K562 (cell line): ENCODE data around the gene CLPSL1. TPM values are rescaled to one million over a fixed set of nuclear protein-coding genes. Genes with fewer than 3 reads are reported as not detected.

Experiments
- CREB3L1 ChIP-seq: fragments of 450-650 bp; IDR thresholded peaks from 2 replicates; pipeline ENCODE4 v1.6.1; 2014; ENCODE audit warnings: low read depth, mild to moderate bottlenecking, moderate library complexity, borderline replicate concordance
- E4F1 ChIP-seq: fragments of 250-450 bp; sonication (Bioruptor Pico); IDR thresholded peaks from 2 replicates; pipeline ENCODE4 v1.5.0; 2021; ENCODE audit warnings: mild to moderate bottlenecking, borderline replicate concordance
- ERF ChIP-seq: fragments of 450-650 bp; formaldehyde crosslinking; IDR thresholded peaks from 2 replicates; pipeline ENCODE4 v1.4.0; 2020; ENCODE audit warnings: mild to moderate bottlenecking, mixed read lengths
- GTF3C2 ChIP-seq: IDR thresholded peaks from 3 replicates; pipeline ENCODE4 v1.6.1; 2011; ENCODE audit warnings: borderline replicate concordance, mild to moderate bottlenecking, moderate library complexity; ENCODE audit not compliant: insufficient read length; ENCODE audit errors: extremely low read depth
- HLTF ChIP-seq: fragments of 450-650 bp; IDR thresholded peaks from 2 replicates; pipeline ENCODE4 v1.6.1; 2016
- HMG20A ChIP-seq: fragments of 450-650 bp; formaldehyde crosslinking; conservative IDR thresholded peaks from 2 replicates; pipeline ENCODE4 v1.4.0; 2020; ENCODE audit warnings: mild to moderate bottlenecking, mixed read lengths
- HNRNPL ChIP-seq: fragments of 200-400 bp; formaldehyde crosslinking; IDR thresholded peaks from 2 replicates; pipeline ENCODE4 v1.6.1; 2017; ENCODE audit warnings: low read depth, mild to moderate bottlenecking, low read length
- JUNB ChIP-seq: fragments of 450-650 bp; formaldehyde crosslinking; conservative IDR thresholded peaks from 2 replicates; pipeline ENCODE4 v1.4.0; 2020; ENCODE audit warnings: mild to moderate bottlenecking
- KLF16 ChIP-seq: IDR thresholded peaks from 2 replicates; pipeline ENCODE4 v1.6.1; 2016; ENCODE audit warnings: antibody characterized with exemption
- MCM5 ChIP-seq: fragments of 450-650 bp; IDR thresholded peaks from 2 replicates; pipeline ENCODE4 v1.6.1; 2016; ENCODE audit warnings: low read depth
- MECOM ChIP-seq: fragments of 250-450 bp; sonication (Bioruptor Pico); IDR thresholded peaks from 2 replicates; pipeline ENCODE4 v1.8.0; 2022; ENCODE audit warnings: inconsistent platforms
- MTF1 ChIP-seq: fragments of 250-450 bp; sonication (Bioruptor Pico); IDR thresholded peaks from 2 replicates; pipeline ENCODE4 v1.9.0; 2021; ENCODE audit warnings: moderate library complexity, mild to moderate bottlenecking, inconsistent platforms, borderline replicate concordance
- PCBP1 ChIP-seq: fragments of 200-400 bp; formaldehyde crosslinking; IDR thresholded peaks from 2 replicates; pipeline ENCODE4 v1.6.1; 2018; ENCODE audit warnings: mild to moderate bottlenecking, low read depth, low read length; ENCODE audit not compliant: poor library complexity, severe bottlenecking
- PTRF ChIP-seq: fragments of 450-650 bp; IDR thresholded peaks from 2 replicates; pipeline ENCODE4 v1.6.1; 2016; ENCODE audit warnings: mild to moderate bottlenecking, missing genetic modification characterization, missing compliant biosample characterization
- SNIP1 ChIP-seq: fragments of 450-650 bp; IDR thresholded peaks from 2 replicates; pipeline ENCODE4 v1.7.1; 2017; ENCODE audit warnings: low read depth, mild to moderate bottlenecking
- ZMIZ1 ChIP-seq, 2 experiments: fragments of 150-350 bp in 1 of 2; IDR thresholded peaks; 2 replicates each; pipeline ENCODE4 v1.6.1; 2012 to 2016; ENCODE audit warnings: low read depth in 2 of 2, low read length in 2 of 2, mild to moderate bottlenecking in 1 of 2, moderate library complexity in 1 of 2
- ZNF124 ChIP-seq: sonication (generic); formaldehyde crosslinking; IDR thresholded peaks from 2 replicates; pipeline ENCODE4 v1.8.1; 2022; ENCODE audit warnings: missing genetic modification reagents
- polyA plus RNA-seq, 8 experiments: library from polyadenylated mRNA; depleted of rRNA in 4 of 8; stranded (reverse) in 5 of 8; unstranded in 3 of 8; fragments of >200 nt; fragmentation: Nextera tagmentation in 2 of 8; fragmentation: Illumina TruSeq in 1 of 8; extraction: Ambion mirVana in 2 of 8; extraction: Trizol in 1 of 8; gene quantifications; 2 replicates each; pipeline versions ENCODE4 v1.2.1 to v1.2.3, GENCODE V29; 2011 to 2014; ENCODE audit warnings: inconsistent platforms in 1 of 8, missing spikeins in 1 of 8
- total RNA-seq, 7 experiments: library from RNA; depleted of rRNA in 6 of 7; stranded (reverse); fragments of >200 nt in 6 of 7; fragmentation: Illumina TruSeq in 2 of 7; extraction: Trizol in 2 of 7; gene quantifications; 2 replicates each; pipeline versions ENCODE4 v1.2.1 to v1.2.3, GENCODE V29; 2011 to 2021; ENCODE audit warnings: low replicate concordance in 1 of 7

Gene CLPSL1
- total and polyA plus RNA-seq, 9 of the 15 experiments (the other 6 are each of a cell fraction or from before 2014, with no cell fraction given), result not detected

- no peak for TF ChIP-seq GTF3C2
- TF ChIP-seq HNRNPL, result 0 out of 2 replicates have a peak, but pooled peaks have one; percentile 58
- TF ChIP-seq ERF, result 0 out of 2 replicates have a peak, but pooled peaks have one; percentile 18
- TF ChIP-seq CREB3L1, result 0 out of 2 replicates have a peak, but pooled peaks have one; percentile 33
- no peak for TF ChIP-seq ZNF124 (CRISPR knock-in tag)
- peak; percentile 93 for TF ChIP-seq PCBP1
- TF ChIP-seq MTF1, result no peak
- peak; percentile 40; the same call in 1 of the 2 replicates for TF ChIP-seq KLF16
- TF ChIP-seq JUNB (CRISPR knock-in tag), result no peak
- no peak for TF ChIP-seq PTRF (tag)
- no peak for TF ChIP-seq MCM5
- TF ChIP-seq MECOM (CRISPR knock-in tag), result peak; percentile 72; the same call in 1 of the 2 replicates
- no peak for TF ChIP-seq SNIP1
- no peak for TF ChIP-seq E4F1
- no peak for TF ChIP-seq HMG20A (CRISPR knock-in tag)
- TF ChIP-seq ZMIZ1 (IDR thresholded peaks at IDR 0.05; ENCODE audit: low read depth in 2 of 2, low read length in 2 of 2), result peak in 1 of 2 experiments; percentile 58; a peak in 1 of 4 replicates
- no peak for TF ChIP-seq HLTF
These were observed 48.9 kb upstream of the CLPSL1 start (continued) for GRCh38 chr6:35731736-35732532.
